Hepatocyte (in vitro differentiated cells): ENCODE data around the gene POLR2E. TPM values are rescaled to one million over a fixed set of nuclear protein-coding genes. Genes with fewer than 3 reads are reported as not detected.

Experiments
- DNase-seq: peaks from one replicate; pipeline ENCODE4 v3.0.0-alpha.2; 2016; ENCODE audit warnings: low spot score
- H2AFZ ChIP-seq: fragments of 200-600 bp; sonication (generic); 2 replicates; pipeline ENCODE4 v1.6.0; 2016; ENCODE audit warnings: antibody characterized with exemption, mild to moderate bottlenecking
- H3K27ac ChIP-seq: fragments of 200-600 bp; sonication (generic); 2 replicates; pipeline ENCODE4 v1.5.1; 2016; ENCODE audit warnings: mild to moderate bottlenecking
- H3K27me3 ChIP-seq: fragments of 200-600 bp; sonication (generic); 2 replicates; pipeline ENCODE4 v1.6.1; 2016
- H3K36me3 ChIP-seq: fragments of 200-600 bp; sonication (generic); replicated peaks from 2 replicates; pipeline ENCODE4 v1.5.1; 2016; ENCODE audit warnings: low read depth; ENCODE audit not compliant: insufficient read depth
- H3K4me1 ChIP-seq: fragments of 200-600 bp; sonication (generic); 2 replicates; pipeline ENCODE4 v1.5.1; 2016; ENCODE audit warnings: mild to moderate bottlenecking, moderate library complexity; ENCODE audit not compliant: insufficient read depth
- H3K4me2 ChIP-seq: fragments of 200-600 bp; sonication (generic); 2 replicates; pipeline ENCODE4 v1.6.0; 2016
- H3K4me3 ChIP-seq: fragments of 200-600 bp; sonication (generic); 2 replicates; pipeline ENCODE4 v1.5.1; 2016; ENCODE audit warnings: mild to moderate bottlenecking
- H3K79me2 ChIP-seq: fragments of 200-600 bp; sonication (generic); 2 replicates; pipeline ENCODE4 v1.6.0; 2017; ENCODE audit warnings: mild to moderate bottlenecking
- H3K9me2 ChIP-seq: fragments of 200-600 bp; sonication (generic); replicated peaks from 2 replicates; pipeline ENCODE4 v1.6.0; 2017; ENCODE audit warnings: mild to moderate bottlenecking; ENCODE audit not compliant: insufficient read depth
- H3K9me3 ChIP-seq: fragments of 200-600 bp; sonication (generic); 2 replicates; pipeline ENCODE4 v1.5.1; 2016; ENCODE audit warnings: low read depth, mild to moderate bottlenecking
- H4K20me1 ChIP-seq: fragments of 200-600 bp; sonication (generic); 2 replicates; pipeline ENCODE4 v1.6.0; 2016; ENCODE audit warnings: mild to moderate bottlenecking; ENCODE audit not compliant: insufficient read depth, poor library complexity, severe bottlenecking
- EZH2 ChIP-seq: fragments of 200-600 bp; sonication (generic); IDR thresholded peaks from 2 replicates; pipeline ENCODE4 v1.6.1; 2016; ENCODE audit warnings: antibody characterized with exemption, mild to moderate bottlenecking, borderline replicate concordance
- EZH2phosphoT487 ChIP-seq: fragments of 200-600 bp; sonication (generic); IDR thresholded peaks from one replicate; pipeline ENCODE4 v1.6.1; 2018; ENCODE audit warnings: antibody characterized with exemption, mild to moderate bottlenecking, low read depth, moderate library complexity; ENCODE audit not compliant: unreplicated experiment, severe bottlenecking
- WGBS: methylation state at CpG from one replicate; pipeline ENCODE4 v1.1.6; 2016; ENCODE audit warnings: low lambda C conversion rate; ENCODE audit errors: missing lambda C conversion rate; 5-methylcytosine and 5-hydroxymethylcytosine counted together
- polyA plus RNA-seq: library from polyadenylated mRNA; unstranded; fragments of >200 nt; fragmentation: Nextera tagmentation; extraction: Ambion mirVana; gene quantifications from 2 replicates; pipeline ENCODE4 v1.2.1, GENCODE V29; 2016
- total RNA-seq: library from RNA; depleted of rRNA; stranded (reverse); fragments of >200 nt; gene quantifications from 2 replicates; pipeline ENCODE4 v1.2.3, GENCODE V29; 2014
- TF ChIP-seq, protein P1 (sequence below): fragments of 200-600 bp; sonication (generic); IDR thresholded peaks from 2 replicates; pipeline ENCODE4 v1.5.1; 2016; ENCODE audit warnings: antibody characterized with exemption, mild to moderate bottlenecking; ENCODE audit not compliant: poor library complexity

POLR2E gene
- total and polyA plus RNA-seq, 2 experiments from 2014 or later = 126 to 328 TPM

DNA sequence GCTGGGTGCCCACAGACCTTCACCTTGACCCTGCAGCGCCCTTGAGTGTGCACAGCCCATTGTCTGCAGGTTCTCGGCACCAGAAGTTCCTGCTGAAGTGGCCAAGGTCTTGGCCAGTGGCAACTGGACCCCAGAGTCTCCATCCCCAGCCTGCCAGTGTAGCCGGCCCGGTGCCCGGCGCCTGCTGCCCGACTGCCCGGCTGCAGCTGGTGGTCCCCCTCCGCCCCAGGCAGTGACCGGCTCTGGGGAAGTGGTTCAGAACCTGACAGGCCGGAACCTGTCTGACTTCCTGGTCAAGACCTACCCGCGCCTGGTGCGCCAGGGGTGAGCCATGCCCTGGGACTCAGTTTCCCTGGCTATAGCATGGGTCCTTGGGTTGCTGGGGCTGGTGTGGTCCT is 40.1 kb downstream of the POLR2E start:
- Histone ChIP-seq H2AFZ (no peak overlapping the region), H3K27ac (no peak overlapping the region), H4K20me1 (no peaks in the 10 kb centered on the region), H3K4me3 (no peak overlapping the region), H3K4me2 (no peak overlapping the region), H3K4me1 (no peaks in the 10 kb centered on the region), H3K9me3 (peaks cover 4% of the 10 kb centered on the region), H3K27me3 (no peaks in the 10 kb centered on the region), H3K79me2 (no peaks in the 10 kb centered on the region), H3K36me3 (no peaks in the 10 kb centered on the region), H3K9me2 (no peaks in the 10 kb centered on the region)
- no peak for DNase-seq
- WGBS = 97% methylated on average over 14 of the region's 14 CpGs
- TF ChIP-seq EZH2phosphoT487 (no peak), EZH2 (no peak)
- TF ChIP-seq, protein P1, sequence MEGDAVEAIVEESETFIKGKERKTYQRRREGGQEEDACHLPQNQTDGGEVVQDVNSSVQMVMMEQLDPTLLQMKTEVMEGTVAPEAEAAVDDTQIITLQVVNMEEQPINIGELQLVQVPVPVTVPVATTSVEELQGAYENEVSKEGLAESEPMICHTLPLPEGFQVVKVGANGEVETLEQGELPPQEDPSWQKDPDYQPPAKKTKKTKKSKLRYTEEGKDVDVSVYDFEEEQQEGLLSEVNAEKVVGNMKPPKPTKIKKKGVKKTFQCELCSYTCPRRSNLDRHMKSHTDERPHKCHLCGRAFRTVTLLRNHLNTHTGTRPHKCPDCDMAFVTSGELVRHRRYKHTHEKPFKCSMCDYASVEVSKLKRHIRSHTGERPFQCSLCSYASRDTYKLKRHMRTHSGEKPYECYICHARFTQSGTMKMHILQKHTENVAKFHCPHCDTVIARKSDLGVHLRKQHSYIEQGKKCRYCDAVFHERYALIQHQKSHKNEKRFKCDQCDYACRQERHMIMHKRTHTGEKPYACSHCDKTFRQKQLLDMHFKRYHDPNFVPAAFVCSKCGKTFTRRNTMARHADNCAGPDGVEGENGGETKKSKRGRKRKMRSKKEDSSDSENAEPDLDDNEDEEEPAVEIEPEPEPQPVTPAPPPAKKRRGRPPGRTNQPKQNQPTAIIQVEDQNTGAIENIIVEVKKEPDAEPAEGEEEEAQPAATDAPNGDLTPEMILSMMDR = no peak

- 95% methylated on average over 28 of the region's 28 CpGs for WGBS
- no peak for DNase-seq
- Histone ChIP-seq H3K9me2 (no peaks in the 10 kb centered on the region), H3K27me3 (no peaks in the 10 kb centered on the region), H4K20me1 (no peaks in the 10 kb centered on the region), H3K36me3 (no peaks in the 10 kb centered on the region), H2AFZ (no peak overlapping the region), H3K79me2 (no peaks in the 10 kb centered on the region), H3K4me3 (no peak overlapping the region), H3K27ac (no peak overlapping the region), H3K4me1 (no peaks in the 10 kb centered on the region), H3K9me3 (peaks cover 4% of the 10 kb centered on the region), H3K4me2 (no peak overlapping the region)
- TF ChIP-seq, protein P1 = no peak
- TF ChIP-seq EZH2phosphoT487 (no peak), EZH2 (no peak)
Measured at GRCh38 chr19:1054102-1055027, 40.8 kb downstream of the POLR2E start.

DNA sequence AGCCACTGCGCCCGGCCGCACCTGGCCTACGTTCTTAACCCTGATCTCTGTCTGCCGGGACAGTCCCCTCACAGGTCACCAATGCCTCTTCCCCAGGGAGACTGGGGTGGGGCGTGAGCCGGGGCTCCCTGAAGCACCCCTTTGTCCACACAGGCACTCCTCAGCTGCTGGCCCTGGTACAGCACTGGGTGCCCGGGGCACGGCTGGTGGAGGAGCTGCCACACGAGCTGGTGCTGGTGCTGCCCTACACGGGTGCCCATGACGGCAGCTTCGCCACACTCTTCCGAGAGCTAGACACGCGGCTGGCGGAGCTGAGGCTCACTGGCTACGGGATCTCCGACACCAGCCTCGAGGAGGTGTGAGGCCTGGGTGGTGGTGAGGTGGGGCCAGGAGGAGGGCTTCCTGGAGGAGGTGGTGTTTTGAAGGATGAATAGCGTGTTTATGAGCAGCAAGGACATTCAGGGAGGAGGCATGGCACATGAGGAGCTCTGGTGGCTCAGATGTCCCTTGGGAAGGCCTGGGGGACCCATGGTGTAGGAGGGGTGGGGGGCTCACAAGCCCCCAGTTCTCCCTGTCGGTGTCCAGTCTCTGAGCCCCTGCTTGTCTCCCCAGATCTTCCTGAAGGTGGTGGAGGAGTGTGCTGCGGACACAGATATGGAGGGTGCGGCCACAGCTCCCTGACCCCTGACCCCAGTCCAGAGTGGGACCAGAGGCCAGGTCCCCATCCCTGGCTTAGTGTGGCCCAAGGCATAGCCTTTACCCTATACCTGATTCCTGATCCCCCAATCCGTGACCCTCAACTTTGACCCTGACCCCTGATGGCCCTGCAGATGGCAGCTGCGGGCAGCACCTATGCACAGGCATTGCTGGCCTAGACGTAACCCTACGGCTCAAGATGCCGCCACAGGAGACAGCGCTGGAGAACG is 41.7 kb downstream of the POLR2E start:
- peaks cover 4% of the 10 kb centered on the region for H3K9me3 ChIP-seq
- 95% methylated on average over 31 of the region's 31 CpGs for WGBS
- no peaks in the 10 kb centered on the region for H3K27me3 ChIP-seq
- no peaks in the 10 kb centered on the region for H4K20me1 ChIP-seq
- no peaks in the 10 kb centered on the region for H3K4me1 ChIP-seq
- no peak overlapping the region for H3K4me3 ChIP-seq
- DNase-seq = no peak
- no peaks in the 10 kb centered on the region for H3K36me3 ChIP-seq
- TF ChIP-seq EZH2 (no peak), EZH2phosphoT487 (no peak)
- TF ChIP-seq, protein P1 = no peak
- H3K79me2 ChIP-seq = no peaks in the 10 kb centered on the region
- H3K27ac ChIP-seq = no peak overlapping the region
- H3K9me2 ChIP-seq = no peaks in the 10 kb centered on the region
- no peak overlapping the region for H3K4me2 ChIP-seq
- no peak overlapping the region for H2AFZ ChIP-seq
